HG03442 (cell line): ENCODE results near the gene PPP4R2.

Experiments used
- ATAC-seq: cut with Tn5 transposase; IDR thresholded peaks from one replicate; pipeline ENCODE4 v1.9.1; 2021; ENCODE audit warnings: mild to moderate bottlenecking, moderate library complexity; ENCODE audit not compliant: unreplicated experiment

The PPP4R2 gene

DNA sequence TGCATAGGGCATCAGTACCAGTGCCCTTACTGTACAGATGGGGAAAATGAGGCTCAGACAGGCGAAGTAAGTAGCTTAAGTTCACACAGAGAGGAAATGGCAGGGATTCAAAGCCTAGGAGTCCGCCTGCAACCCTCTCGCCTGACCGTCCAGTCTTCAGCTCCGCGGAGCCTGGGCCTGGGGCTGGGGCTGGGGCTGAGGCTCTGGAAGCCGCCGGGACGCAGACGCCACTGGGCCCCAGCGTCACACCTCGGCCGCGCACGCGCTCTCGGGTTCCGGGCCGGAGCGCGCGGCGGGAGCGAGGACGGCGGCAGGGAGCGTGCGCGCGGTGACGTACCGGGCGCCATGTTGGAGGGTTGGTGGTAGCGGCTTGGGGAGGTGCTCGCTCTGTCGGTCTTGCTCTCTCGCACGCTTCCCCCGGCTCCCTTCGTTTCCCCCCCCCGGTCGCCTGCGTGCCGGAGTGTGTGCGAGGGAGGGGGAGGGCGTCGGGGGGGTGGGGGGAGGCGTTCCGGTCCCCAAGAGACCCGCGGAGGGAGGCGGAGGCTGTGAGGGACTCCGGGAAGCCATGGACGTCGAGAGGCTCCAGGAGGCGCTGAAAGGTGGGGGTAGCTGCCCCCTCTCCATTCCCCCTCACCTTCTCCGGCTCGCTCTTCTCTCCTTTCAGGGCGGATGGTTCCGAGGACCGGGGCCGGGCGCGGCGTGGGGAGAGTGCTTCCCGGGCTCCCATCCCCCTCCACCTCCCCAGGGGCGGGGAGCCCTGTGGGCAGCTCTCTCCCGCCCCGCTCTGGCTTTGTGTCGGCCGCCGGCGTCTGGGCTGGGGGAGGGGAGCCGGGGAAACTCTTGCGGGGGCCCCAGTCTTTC, at the start of gene PPP4R2:
PPP4R2 (plus strand) TSS at position 339 of the 861 bp plus-strand sequence; CDS start at position 566, 227 bp downstream.
- peak; percentile 88 for ATAC-seq

DNA sequence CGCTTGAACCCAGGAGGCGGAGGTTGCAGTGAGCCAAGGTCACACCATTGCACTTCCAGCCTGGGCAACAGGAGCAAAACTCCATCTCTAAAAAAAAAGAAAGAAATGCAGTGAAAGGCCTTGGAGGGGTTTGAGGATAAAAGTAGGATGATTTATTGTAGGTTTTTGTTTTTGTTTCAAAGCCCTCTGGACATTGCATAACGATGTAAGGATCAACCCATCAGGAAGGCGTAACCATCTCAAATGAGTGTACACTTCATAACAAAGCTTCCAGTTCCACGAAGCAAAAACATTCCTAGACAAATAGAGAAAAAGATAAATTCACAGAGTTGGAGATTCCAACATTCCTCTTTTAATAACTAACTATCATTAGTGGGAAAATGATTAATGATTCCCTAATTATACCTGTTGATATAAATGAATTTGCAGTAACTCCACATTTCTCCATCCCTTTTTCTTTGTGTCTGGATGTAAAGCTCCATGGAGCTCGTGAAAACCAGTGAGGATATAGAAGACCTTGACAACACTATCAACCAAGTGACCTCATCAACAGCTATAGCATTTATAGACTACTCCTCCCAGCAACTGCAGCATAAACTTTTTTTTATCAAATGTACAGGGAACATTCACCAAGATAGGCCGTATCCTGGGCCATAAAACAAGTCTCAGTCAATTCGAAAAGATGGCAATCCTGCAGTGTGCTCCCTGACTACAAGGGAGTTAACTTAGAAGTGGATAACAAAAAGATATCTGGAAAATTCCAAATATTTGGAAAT, 48.7 kb upstream of the PPP4R2 start:
- ATAC-seq: no peak

GRCh38 chr3:72949016-72949415, 47.6 kb upstream of the PPP4R2 start:
- ATAC-seq: no peak

DNA sequence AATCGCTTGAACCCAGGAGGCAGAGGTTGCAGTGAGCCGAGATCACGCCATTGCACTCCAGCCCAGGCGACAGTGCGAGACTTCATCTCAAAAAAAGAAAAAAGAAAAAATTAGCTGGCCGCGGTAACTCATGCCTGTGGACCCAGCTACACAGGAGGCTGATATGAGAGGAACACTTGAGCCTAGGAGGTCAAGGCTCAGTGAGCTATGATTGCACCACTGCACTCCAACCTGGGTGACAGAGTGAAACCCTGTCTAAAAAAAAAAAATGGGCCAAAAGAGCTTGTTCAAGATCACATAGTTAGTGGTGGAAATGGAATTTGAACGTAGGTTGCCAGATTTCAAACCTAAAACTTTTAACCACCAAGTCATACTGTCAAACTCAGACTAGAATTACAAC, 46.2 kb upstream of the PPP4R2 start:
- no peak for ATAC-seq

DNA sequence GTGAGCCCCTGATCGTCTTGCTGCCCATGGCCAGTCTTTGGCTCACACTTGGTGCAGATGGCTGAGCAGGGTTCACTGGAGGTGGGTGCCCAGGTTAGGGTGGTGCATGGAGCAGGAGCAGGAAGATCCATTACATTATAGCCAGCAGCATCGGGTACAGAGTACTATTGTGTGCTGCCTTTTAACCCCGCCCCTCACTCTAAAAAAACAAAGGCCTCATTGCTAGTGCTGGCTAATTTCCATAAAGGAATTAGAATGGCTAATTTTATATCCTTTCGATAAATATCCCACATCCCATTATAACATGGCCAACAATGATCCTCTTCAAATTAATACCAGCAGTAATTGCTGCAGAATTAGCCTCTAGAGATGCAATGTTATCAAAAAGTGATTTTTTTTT, 45.8 kb upstream of the PPP4R2 start:
- no peak for ATAC-seq

GRCh38 chr3:72951259-72951722, 45.3 kb upstream of the PPP4R2 start:
- ATAC-seq: peak; percentile 67

DNA sequence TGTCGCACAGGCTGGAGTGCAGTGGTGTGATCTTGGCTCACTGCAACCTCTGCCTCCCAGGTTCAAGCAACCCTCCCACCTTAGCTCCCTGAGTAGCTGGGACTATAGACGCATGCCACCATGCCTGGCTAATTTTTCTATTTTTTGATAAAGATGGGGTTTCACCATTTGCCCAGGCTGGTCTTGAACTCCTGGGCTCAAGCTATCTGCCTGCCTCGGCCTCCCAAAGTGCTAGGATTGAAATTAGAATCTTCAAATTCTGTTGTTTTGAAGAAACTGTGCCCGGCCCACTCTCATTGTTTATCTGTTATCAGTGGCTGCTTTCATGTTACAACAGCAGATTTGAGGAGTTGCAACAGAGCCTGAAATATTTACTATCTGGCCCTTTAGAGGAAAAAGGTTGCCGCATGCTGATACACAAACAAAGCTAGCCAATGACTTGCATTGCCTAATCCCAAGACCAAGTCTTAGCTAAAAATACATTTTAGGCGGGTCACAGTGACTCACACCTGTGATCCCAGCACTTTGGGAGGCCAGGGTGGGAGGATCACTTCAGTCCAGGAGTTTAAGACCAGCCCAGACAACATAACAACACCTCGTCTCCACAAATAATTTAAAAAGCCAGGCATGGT, 43.2 kb upstream of the PPP4R2 start:
- no peak for ATAC-seq

DNA sequence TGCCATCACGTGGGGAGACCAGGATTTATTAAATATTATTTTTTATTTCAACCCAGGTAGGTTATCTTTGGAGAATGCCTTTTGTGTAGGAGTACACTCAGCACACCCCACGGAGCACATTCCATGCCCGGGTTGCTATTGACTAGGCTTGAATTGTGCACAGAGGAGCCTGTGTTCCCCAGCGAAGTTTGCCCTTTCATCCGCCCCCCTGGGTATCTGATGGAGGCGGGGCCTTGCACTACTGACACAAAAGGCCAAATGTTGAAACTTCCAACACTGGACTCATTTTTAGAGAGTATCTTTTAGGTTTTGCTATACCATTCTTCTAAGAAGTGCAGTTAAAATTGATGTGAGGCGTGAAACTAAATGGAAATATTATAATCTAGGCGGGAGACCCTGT, 39.3 kb upstream of the PPP4R2 start:
- ATAC-seq: no peak

- no peak for ATAC-seq
These were observed 37.3 kb upstream of the PPP4R2 start for GRCh38 chr3:72959336-72959735.

GRCh38 chr3:72960812-72961518, 35.6 kb upstream of the PPP4R2 start:
- ATAC-seq: no peak

GRCh38 chr3:72961752-72962151, 34.9 kb upstream of the PPP4R2 start:
- ATAC-seq: no peak

DNA sequence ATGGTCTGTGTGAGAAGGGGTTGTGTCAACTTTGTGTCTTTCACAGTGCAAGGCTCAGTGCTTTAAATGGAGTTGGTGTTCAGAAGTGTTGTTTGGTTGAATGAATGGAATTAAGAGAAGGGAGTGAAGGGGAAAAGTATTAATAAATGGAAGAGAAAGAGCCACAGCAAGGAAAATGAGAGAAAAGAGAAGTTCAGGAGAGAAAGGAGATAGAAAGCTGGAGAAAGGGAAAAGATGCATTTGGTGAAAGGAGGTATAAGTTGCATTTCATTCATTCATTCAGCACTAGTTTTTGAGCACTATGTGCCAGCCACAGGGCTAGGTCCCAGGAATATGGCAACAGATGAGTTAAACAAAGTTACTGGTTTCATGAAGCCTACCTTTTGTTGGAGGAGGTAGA, 34.3 kb upstream of the PPP4R2 start:
- ATAC-seq: no peak

GRCh38 chr3:72964633-72965032, 32.0 kb upstream of the PPP4R2 start:
- no peak for ATAC-seq

DNA sequence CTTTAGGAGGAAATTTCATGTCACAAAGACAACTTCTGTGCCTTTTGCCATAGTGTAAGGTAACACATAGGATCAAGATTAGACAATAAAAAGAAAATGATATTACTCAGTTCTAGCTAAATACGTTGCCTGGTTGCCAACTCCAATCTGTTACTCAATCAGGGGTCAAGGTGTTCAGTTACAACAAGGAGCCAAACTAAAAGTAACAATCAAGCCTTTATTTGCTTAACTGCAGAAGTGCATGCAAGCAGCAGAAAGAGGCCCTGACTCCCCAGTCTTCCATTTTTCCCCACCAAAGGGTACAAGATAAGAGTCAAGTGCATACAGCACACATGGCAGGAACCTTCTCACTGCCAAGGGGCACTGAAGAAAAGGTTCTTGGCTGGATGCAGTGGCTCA, 28.3 kb upstream of the PPP4R2 start:
- no peak for ATAC-seq

DNA sequence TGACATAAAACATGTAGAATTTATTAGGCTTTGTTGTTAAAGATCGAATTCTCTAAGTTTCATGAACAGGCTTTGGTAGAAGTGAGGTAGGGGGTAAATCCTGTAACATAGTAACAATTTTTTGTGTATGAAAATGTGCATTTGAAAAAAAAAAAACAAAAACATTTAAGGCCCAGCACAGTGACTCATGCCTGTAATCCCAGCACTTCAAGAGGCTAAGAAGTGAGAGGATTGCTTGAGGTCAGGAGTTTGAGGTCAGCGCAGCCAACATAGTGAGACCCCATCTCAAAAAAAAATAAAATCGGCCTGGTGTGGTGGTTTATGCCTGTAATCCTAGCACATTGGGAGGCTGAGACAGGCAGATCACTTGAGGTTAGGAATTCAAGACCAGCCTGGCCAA, 26.8 kb upstream of the PPP4R2 start:
- ATAC-seq: no peak

DNA sequence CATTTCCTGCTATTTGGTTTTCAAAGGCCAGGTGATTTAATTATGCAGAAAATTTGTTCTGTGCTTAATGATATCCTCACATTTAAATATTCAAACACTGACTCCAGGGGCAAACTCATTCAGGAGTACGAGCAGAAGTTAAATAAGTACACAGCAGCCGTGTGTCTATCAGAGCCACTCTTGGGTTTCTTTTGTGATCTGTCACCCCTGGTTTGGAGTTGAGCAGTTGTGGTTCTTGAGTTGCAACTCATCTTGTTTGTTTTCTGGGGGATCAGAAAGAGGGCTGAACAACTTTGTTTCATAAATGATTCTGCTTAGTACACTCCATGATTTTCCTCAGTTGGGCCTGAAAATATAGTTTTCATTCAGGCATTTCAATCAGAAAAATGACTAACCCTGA, 25.7 kb upstream of the PPP4R2 start:
- no peak for ATAC-seq

DNA sequence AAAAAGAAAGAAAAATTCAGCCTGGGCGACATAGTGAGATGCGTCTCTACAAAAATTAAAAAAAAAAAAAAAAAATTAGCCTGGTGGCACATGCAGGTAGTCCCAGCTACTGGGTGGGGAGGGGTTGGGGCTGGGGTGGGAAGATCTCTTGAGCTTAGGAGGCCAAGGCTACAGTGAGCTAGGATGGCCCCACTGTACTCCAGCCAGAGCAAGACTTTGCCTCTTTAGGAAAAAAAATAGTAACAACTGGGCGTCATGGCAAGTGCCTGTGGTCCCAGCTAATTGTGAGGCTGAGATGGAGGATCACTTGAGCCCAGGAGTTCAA, 23.9 kb upstream of the PPP4R2 start:
- no peak for ATAC-seq

DNA sequence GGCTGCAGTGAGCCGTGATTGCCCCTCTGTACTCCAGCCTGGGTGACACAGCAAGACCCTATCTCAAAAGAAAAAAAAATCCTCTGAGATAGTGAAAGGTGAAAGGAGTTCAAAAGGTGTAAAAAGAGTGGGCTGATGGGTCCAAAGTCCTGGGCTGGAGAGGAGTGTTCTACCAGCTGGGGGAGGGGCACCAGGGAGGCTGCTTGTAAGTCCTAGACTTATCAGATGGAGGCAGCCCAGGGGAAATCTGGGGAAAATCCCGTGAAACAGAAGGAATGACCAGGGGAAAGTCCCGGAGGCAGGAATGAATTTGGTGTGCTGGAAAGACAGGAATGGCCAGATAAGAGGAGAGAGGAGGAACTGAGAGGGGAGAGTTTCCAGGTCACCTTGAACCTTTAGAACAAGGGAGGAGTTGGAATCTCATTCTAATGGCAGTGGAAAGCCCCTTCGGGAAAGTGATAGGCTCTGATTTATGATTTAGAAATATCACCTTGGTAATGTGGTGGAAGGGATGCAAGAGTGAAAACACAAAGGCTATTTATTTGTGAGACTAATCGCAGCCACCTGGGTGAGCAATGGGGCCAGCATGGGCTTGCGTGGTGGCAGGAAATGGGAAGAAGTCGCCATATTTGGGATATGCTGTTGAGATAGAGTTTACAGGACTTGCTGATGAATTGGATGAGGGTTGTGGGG, 23.4 kb upstream of the PPP4R2 start:
- no peak for ATAC-seq

DNA sequence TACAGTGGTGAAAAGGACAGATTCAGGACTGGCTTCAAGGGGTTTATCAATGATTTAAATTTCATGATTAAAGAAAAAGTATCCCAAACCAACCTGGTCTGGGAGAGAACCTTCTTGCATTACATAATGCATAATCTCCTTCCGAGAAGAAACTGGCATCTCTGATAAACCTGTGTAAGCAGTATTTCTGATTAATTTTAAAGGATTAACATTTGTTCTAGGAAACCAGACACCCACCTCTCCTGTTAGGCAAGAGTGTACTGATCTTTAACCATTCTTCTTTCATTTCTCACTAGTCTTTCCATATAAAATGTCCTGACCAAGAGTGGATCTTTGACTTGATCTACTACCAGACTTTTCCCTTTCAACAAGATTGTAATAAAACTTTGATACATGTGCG, 22.8 kb upstream of the PPP4R2 start:
- no peak for ATAC-seq

DNA sequence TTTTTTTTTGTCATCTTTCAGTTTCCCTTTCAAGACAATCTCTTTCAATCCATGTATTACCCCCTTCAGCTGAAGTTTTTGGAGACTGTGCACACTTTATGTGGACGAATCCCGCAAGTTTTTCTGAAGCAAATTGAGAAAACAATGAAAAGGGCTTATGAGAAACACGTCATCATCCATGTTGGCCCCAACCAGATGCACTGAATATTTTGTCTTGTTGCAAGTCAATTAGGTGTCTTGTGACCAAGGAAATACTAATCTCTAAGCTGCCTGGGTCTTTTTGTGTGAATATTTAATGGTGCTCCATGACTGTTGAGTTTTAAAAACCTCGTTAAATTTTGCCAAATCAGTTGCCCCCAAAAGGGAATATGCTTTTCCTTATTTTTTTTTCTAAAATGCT, 21.7 kb upstream of the PPP4R2 start:
- no peak for ATAC-seq
